GM18499 (cell line): ENCODE measurements around the gene DYNC1LI1.

ENCODE experiments used
- ATAC-seq: cut with Tn5 transposase; IDR thresholded peaks from one replicate; pipeline ENCODE4 v1.9.1; 2021; ENCODE audit warnings: moderate number of reproducible peaks; ENCODE audit not compliant: insufficient read depth, unreplicated experiment

DYNC1LI1 gene

DNA sequence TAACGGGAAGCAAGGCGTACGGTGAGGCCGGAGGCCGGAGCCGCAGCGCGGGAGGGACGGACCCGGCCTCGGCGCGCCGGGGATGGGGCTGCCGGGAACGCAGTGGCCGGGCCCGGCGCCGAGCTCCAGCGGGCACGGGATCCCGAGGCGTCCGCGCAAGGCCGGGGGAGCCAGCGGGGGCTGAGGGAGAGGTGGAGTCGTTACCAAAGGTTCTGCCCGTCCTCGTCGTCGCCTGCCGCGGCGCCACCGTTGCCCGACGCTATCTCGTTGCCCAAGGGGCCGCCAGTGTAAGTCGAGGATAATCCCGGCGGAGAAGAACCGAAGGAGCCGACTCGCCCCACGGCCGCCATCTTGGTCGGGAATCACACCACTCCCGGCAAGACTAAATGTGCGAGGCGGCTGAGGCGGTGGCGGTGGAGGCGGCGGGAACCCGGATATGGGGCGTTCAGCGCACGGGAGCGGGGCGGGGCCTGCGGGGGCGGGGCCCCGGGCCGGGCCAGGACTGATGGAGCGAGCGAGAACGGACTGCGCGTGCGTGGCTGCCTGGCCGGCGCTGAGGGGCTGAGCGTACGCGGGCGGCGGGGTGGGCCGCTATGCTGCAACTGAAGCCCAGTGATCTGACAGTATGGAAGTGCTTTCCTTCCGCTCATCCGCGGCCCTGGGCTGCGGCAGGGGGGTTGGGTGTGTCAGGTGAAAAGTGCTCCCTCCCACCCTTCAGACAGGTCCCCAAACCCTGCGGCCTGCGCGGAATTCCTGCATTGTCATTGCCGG, at the start of gene DYNC1LI1:
TSS of gene DYNC1LI1 (minus strand) at position 438 of the 771 bp plus-strand sequence. CDS start at position 350, 88 bp downstream.
- ATAC-seq: peak; percentile 71

DNA sequence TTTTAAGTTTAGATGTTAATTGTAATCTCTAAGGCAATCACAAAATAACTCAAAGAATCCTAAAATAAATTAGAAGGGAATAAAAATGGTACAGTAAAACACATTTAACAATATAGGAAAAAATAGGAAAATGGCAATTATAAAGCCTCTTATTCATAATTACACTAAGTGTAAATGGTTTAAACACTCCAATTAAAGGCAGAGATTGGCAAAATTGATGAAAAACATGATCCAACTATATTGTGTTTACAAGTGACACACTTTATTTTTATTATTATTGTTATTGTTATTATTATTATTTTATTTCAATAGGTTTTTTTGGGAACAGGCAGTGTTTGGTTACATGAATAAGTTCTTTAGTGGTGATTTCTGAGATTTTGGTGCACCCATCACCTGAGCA, 48.7 kb upstream of the DYNC1LI1 start:
- no peak for ATAC-seq

DNA sequence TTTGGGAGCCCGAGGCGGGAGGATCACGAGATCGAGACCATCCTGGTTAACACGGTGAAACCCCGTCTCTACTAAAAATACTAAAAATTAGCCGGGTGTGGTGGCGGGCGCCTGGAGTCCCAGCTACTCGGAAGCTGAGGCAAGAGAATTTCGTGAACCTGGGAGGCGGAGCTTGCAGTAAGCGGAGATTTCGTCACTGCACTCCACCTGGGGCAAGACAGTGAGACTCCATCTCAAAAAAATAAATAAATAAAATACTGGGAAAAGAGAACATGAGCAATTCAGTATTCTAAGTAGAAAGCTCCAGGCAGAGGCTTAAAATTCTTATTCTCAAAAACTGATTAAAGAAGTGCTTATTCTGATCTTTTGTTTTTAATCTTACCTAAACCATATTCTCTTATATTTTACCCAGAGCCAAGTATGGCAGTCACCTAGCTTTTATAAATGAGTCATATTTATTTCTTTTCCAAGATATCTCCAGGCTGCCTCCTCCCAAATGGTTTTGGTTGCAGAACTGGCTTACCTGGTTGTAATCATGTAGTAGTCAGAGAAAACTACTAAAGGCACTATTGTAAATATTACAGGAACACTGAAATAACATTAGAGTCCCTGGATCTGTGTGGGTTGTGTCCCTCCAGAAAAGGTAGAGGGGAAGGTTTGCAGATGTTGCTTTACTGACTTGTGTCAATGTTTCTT, 45.8 kb upstream of the DYNC1LI1 start:
- no peak for ATAC-seq

DNA sequence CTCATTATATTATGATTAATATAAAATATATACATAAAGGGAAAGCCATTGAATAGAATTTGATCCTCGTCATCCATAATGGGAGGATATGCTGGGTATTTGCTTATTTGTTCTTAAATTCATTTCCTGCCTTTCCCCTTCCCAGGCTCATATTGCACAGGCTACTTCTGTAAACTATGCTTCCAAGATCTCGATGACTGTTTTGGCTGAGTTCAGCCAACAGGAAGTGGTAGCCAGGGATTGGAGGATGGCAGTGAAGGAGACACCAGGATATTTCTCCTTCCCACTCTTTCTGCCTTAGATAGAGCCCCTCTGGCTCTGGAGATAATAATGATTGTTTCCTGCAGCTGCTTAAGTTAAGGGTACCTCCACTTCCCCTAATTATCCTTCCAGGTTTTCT, 44.3 kb upstream of the DYNC1LI1 start:
- no peak for ATAC-seq

DNA sequence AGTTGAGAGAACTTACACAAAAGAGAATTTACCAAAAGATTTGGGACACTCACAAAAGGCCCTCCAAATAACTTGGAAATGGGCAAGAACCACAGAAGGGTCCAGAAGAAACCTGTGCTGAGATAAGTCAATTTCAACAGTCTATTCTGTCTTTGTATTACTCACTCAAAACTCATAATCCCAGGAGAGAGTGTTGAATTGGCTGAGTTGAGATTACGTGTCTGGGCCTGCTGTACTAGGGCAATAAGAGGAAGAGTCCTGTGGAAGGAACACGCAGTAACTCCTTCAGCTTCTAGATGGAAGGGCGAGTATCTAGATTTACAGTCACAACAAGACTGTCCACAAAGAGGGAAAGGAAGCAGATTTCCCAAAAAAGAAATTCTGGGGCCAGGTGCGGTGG, 42.5 kb upstream of the DYNC1LI1 start:
- ATAC-seq: no peak

DNA sequence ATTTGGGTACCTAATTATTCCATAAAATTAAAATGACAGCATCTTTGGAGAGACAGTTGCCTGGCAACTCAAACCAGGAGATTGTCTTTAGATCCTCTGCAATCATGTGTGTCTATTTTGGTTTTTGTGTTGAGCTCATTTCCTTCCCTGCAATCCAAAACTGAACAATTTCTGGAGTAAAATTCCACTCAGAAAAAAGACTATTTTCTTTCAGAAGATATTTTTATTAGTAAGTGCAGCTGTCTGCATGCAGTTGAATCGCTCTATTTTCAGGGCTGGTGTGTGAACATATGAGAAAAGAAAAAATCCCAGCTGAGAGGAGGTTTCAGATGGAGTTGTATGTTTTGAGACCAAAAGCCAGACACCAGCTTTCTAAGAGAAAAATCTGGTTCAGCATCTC, 41.9 kb upstream of the DYNC1LI1 start:
- no peak for ATAC-seq

DNA sequence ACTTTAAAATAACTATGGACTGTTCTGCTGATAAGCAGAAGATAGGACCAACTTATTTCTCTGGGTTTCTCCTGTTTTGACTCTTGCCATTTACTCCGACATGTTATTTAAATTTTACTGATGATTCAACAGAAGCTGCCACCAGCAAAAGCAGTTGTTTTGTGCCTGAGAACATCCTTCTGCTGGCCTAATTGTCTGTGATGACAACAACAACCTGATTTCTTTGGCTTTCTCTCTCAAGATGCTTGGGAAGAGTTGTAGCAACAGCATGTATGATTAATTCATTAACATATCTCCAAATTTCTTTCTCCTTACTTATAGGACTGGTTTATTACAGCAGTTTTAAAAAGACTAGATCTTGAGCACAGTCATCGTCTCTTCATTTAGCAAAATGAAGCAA, 36.9 kb upstream of the DYNC1LI1 start:
- no peak for ATAC-seq

DNA sequence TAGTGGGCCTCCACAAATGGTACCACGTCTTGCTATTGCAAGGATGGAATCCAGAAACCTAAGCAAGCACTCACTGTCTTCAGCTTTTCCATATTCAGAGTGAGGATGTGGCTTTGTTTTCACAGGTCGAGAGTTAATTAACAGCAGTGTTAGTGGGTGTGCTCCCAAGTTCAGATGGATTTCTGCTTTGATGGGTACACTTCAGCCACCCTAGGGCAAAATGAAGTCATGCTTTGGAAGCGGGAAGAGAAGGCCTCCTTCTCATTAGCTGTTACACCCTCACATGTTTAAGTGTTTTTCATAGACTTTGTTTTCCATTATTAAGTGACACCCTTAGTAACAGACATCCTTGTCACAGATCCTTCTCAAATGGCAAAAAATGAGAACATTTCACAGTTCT, 36.3 kb upstream of the DYNC1LI1 start:
- ATAC-seq: no peak

DNA sequence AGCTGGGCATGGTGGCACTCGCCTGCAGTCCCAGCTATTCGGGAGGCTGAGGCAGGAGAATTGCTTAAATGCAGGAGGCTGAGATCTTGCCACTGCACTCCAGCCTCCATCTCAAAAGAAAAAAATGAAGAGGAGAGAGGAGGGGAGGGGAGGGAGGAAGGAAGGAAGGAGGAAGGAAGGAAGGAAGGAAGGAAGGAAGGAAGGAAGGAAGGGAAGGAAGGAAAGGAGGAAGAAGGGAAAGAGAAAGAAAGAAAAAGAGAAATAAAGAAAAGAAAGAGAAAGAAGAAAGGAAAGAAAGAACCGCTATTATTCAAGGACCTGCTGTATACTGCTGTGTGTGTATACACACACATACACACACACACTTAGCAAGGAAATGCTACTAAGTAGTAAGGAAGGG, 35.6 kb upstream of the DYNC1LI1 start:
- no peak for ATAC-seq

DNA sequence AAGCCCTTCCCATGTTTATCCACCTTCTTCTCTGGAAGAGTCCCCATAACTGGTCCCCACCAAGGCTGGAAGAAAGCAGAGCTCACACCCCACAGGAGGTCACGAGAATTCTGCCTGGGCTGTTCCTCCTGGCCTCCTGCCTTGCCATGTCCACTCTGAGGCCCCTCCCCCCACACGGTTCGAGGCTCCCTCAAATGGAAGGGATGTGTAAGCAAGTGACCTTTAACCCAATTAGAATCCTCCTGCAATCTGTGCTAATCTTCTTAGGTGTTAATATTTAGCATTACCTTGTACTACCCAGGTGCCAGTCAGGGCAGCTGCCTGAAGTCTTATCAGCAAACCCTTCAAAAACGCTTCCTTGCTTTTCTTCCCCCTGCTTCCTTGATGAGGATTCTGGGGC, 32.4 kb upstream of the DYNC1LI1 start:
- no peak for ATAC-seq

DNA sequence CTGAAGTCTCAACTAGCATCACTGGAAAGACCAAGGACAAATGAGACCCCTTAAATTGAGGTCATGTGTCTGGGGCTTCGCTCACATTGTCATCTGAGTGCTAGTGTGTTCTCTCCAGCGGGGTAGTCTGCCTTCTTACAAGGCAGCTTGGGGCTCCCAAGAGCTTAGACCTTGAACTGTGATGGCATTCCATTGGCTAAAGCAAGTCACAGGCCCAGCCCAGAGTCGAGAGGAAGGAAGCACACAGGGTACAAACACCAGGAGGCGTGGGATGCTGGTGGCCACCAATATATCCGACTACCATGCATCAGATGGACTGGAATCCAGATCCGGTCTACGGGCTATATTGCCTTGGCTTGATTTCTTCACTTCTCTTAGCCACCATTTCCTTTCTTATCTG, 31.5 kb upstream of the DYNC1LI1 start:
- ATAC-seq: no peak

DNA sequence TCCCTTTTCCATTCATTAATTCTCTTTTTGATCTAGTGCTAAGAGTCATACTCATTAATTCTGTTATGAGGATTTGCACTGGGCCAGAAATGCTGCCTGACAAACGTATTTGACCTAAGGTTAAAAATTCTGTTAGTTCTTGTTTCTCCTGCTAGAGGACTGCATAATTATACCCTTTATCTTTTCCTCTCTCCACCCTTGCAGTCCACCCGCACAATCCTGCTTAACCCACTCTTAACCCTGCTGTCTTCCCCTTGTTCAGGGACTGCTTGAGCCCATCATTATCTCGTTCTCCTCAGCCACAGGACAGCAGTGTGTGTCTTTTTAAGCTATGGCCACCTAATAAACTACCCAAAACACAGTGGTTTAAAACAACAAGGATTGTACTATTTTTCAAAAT, 31.1 kb upstream of the DYNC1LI1 start:
- ATAC-seq: no peak

DNA sequence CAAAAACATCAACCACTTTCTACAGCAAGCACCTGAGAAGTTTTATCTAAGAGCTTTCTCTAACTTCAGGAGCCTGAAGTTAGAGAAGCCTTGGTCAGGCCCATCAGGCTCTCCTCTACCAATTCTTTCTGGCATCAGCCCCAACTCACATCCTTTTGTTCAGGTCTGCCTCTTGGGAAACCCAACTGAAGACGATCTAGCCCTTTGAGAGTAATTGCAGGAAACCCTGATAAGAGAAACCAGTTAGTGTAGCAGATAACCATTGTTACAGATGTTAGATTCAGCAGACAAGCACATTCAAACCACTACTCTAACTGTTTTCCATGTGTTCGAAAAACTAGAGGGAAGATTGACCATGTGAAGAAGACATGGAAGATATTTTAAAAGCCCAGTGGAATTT, 27.0 kb upstream of the DYNC1LI1 start:
- no peak for ATAC-seq

DNA sequence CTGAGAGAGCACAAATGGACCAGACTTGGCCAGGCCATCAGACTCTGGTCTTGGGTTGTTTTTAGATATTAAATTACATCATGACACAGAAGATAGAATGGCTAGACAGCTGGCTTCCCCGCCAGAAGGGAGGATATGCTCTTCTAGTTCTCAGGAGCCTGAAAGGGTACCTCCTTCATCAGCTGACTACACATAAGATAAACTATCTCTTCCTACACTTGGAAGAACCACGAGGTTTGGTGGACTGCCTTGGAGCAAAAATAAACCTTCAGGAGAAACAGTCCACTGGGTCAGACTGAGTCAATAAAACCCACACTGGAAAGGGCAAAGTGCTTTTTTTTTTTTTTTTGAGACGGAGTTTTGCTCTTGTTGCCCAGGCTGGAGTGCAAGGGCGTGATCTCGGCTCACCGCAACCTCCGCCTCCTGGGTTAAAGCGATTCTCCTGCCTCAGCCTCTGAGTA, 26.3 kb upstream of the DYNC1LI1 start:
- no peak for ATAC-seq

DNA sequence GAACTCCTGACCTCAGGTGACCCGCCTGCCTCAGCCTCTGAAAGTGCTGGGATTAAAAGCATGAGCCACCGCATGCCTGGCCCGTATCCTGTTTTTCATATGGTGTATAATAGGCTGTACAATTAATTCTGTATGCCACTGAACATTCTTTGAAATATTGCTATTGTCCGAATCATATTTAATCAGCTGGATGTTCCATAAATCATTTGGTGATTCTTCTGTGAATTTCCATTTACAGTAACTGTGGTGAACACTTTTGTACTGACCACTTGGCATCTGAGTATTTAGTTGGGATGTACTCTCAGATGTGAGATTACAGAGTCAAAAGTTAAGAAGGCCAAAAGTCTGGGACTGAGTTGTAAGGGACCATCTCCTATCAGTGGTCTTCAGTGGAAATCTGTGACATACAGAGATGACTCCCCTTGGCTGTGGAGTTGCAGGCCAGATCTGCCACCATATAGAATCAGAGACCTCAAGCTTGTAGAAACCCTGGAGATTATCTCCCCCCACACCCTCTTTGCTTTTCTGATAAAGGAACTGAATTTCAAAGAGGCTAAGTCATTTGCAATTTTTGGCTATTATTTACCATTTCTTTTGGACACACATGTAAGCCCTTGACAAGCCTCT, 25.7 kb upstream of the DYNC1LI1 start:
- no peak for ATAC-seq

DNA sequence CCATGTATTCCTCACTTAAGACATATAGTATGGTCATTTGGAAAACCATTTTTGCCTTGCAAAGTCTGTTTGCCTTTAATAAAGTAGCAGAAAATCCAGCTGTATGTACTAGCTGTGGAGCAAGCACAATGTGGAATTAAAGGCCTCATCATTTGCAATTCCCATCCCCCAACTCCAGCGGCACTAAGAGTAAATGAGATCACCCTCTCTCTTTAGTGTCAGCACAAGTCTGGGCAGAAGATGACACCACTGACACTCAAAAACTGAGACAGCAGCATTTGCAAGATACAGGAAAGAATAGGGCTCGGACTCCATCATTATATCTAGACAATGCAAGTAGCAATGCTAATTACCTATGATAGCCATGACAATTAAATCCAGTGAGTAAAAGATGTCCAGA, 24.7 kb upstream of the DYNC1LI1 start:
- ATAC-seq: no peak

DNA sequence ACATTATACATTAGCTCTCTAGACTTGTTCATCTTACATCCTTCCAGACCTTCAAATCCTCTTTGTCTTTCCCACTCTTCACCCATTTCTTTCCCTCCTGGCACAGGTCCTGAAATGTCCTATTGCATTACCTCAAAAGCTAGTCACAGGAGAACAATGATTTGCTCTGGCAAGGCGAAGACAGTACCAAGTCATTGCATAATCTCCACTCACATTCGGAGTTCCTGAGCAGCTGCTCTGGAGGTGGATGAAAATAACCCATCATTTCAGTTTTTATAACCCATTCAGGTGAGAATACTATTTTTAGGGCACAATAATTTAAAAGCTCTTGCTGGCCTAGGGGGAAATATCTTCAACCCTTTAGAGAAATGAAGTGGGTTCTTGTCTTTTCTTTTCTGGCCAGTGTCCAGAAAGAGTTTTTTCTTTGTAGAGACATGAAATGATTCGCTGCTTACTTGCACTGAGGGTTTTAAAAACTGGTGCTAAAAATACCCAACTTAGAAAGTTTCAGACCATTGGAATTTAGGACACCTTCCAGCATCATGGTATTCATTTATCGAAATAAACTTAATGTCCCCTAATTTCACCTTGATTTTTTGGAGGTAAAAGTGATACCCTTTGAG, 23.4 kb upstream of the DYNC1LI1 start:
- no peak for ATAC-seq

DNA sequence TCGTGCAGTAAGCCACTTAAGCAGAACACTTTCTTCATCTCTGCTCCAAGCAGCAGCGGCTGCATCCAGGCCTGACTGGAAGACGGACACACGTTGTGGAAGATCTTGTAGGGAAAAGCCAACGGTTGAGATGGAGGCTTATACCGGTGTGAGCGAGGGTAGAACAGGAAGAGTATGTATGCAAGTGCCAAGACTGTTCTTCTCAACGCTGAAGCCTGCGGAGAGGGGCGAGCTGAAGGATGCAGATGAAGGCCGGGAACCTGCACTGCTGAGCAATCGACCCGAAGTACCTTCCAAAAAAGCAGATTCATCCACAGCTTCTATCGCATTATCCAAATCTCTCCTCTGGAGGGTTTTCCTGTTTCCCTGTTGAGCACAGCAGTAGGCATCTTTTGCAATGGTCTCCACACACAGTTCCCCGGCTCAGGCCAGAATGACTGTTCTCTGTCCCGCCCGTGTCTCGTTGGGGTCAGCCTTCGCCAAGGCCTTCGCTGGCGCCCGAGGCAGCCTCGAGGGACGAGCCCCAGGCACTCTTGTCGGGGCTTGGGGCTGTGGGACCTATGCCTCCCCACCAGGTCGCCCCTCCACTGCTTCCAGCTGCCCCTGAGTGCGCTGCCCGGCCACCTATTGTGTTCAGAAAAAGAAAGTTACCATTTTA, 22.2 kb upstream of the DYNC1LI1 start:
- no peak for ATAC-seq

DNA sequence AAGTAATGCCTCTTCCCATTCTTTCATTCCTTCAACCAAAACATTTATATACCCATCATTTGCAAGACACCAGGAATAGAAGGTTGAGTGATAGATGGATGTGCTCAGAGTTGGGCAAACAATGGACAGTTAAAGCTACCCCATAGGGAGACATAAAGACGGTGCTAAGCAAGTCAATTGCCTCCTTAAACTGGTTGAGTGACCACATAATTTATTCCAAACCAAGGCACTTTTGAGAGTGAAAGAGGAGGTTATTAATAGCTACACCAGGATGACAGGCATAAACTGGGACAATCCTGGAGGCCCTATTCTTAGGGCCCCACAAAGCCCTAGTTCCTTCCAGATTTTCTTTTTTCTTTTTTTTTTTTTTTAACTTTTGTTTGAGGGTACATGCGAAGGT, 21.4 kb upstream of the DYNC1LI1 start:
- no peak for ATAC-seq

DNA sequence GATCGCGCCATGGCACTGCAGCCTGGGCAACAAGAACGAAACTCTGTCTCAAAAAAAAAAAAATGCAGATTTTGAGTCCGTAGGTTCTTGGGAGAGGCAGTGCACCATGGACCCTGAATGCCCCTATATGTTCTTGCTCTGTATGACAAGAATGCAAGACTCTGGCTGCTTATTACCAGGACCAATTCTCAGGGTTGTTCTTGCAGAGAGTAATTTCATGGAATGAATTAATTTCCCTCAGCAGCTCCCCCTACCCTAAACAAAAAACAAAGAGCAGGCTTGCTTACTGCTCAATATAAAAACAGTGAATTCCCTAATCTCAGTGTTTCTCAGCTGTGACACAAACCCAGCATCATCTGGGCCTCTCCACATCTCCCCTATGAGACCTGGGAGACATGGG, 20.5 kb upstream of the DYNC1LI1 start:
- ATAC-seq: no peak
